ENCODE results near the gene SPACA4.
A peak's percentile ranks its signal among the peaks of the same experiment; 100 is the strongest.
"Not testable (repeated sequence)": the region's sequence is repeated elsewhere in the genome, so short reads cannot be mapped to it uniquely, and the experiment has no call there.

SPACA4 gene

GRCh38 chr19:48606463-48607358 lies at the start of gene SPACA4:
TSS of gene SPACA4 (plus strand) at chr19:48606742. CDS start at chr19:48606979, 237 bp downstream.
- no peak for DNase-seq (ENCODE audit: extremely low read depth in 1 of 2, low read depth in 1 of 2)

- no peak for DNase-seq (ENCODE audit: extremely low read depth in 1 of 2, low read depth in 1 of 2)
Observed at GRCh38 chr19:48556825-48557224, 49.7 kb upstream of the SPACA4 start.

GRCh38 chr19:48558018-48558684 lies 48.4 kb upstream of the SPACA4 start:
- no peak for DNase-seq (ENCODE audit: extremely low read depth in 1 of 2, low read depth in 1 of 2)

GRCh38 chr19:48560095-48560530 lies 46.4 kb upstream of the SPACA4 start:
- no peak for DNase-seq (ENCODE audit: extremely low read depth in 1 of 2, low read depth in 1 of 2)

- DNase-seq (ENCODE audit: extremely low read depth in 1 of 2, low read depth in 1 of 2), result no peak
Observed at GRCh38 chr19:48561412-48561811, 45.1 kb upstream of the SPACA4 start.

- DNase-seq (ENCODE audit: extremely low read depth in 1 of 2, low read depth in 1 of 2), result no peak
Observed at GRCh38 chr19:48565090-48565489, 41.5 kb upstream of the SPACA4 start.

GRCh38 chr19:48568345-48568886 lies 38.1 kb upstream of the SPACA4 start:
- DNase-seq (ENCODE audit: extremely low read depth in 1 of 2, low read depth in 1 of 2), result no peak

- no peak for DNase-seq (ENCODE audit: extremely low read depth in 1 of 2, low read depth in 1 of 2)
Observed at GRCh38 chr19:48569814-48570213, 36.7 kb upstream of the SPACA4 start.

- no peak for DNase-seq (ENCODE audit: extremely low read depth in 1 of 2, low read depth in 1 of 2)
Observed at GRCh38 chr19:48571378-48572162, 35.0 kb upstream of the SPACA4 start.

GRCh38 chr19:48573163-48573505 lies 33.4 kb upstream of the SPACA4 start:
- DNase-seq (ENCODE audit: extremely low read depth in 1 of 2, low read depth in 1 of 2), result no peak

- no peak for DNase-seq (ENCODE audit: extremely low read depth in 1 of 2, low read depth in 1 of 2)
Observed at GRCh38 chr19:48575931-48576622, 30.5 kb upstream of the SPACA4 start.

GRCh38 chr19:48577908-48578307 lies 28.6 kb upstream of the SPACA4 start:
- DNase-seq (ENCODE audit: extremely low read depth in 1 of 2, low read depth in 1 of 2), result not testable (repeated sequence)

GRCh38 chr19:48578891-48579290 lies 27.7 kb upstream of the SPACA4 start:
- DNase-seq (ENCODE audit: extremely low read depth in 1 of 2, low read depth in 1 of 2), result no peak

GRCh38 chr19:48582168-48582567 lies 24.4 kb upstream of the SPACA4 start:
- no peak for DNase-seq (ENCODE audit: extremely low read depth in 1 of 2, low read depth in 1 of 2)

GRCh38 chr19:48587387-48587786 lies 19.2 kb upstream of the SPACA4 start:
- no peak for DNase-seq (ENCODE audit: extremely low read depth in 1 of 2, low read depth in 1 of 2)

GRCh38 chr19:48588670-48589401 lies 17.7 kb upstream of the SPACA4 start:
- DNase-seq (ENCODE audit: extremely low read depth in 1 of 2, low read depth in 1 of 2), result peak; percentile 60 to 84

- DNase-seq (ENCODE audit: extremely low read depth in 1 of 2, low read depth in 1 of 2), result no peak
Observed at GRCh38 chr19:48591021-48591420, 15.5 kb upstream of the SPACA4 start.

GRCh38 chr19:48595171-48595570 lies 11.4 kb upstream of the SPACA4 start:
- DNase-seq (ENCODE audit: extremely low read depth in 1 of 2, low read depth in 1 of 2), result no peak

GRCh38 chr19:48595833-48596232 lies 10.7 kb upstream of the SPACA4 start:
- DNase-seq (ENCODE audit: extremely low read depth in 1 of 2, low read depth in 1 of 2), result no peak

- no peak for DNase-seq (ENCODE audit: extremely low read depth in 1 of 2, low read depth in 1 of 2)
Observed at GRCh38 chr19:48596237-48596636, 10.3 kb upstream of the SPACA4 start.

Data from activated CD8-positive, alpha-beta memory T cell treated with anti-CD3 and anti-CD28 coated beads for 1 hour (primary cell).